Panc1 (cell line): Measurements from ENCODE around the gene SGCG. TPM values are rescaled to one million over a fixed set of nuclear protein-coding genes. Genes with fewer than 3 reads are reported as not detected.

ENCODE experiments used
- ATAC-seq: fragments of 200-7000 bp; cut with Tn5 transposase; 2 replicates; pipeline ENCODE4 v1.9.1; 2020; ENCODE audit warnings: mild to moderate bottlenecking, moderate library complexity
- BruUV-seq: library from RNA; stranded (reverse); fragments of 400-500 nt; replicated peaks from 2 replicates; lab custom pipeline; 2021; lab: Mats Ljungman, UMichigan
- CTCF ChIA-PET: fragments of 300-600 bp; sonication (Branson Sonifier 250); formaldehyde crosslinking; loops from one replicate; lab custom pipeline; 2022; ENCODE audit warnings: antibody characterized with exemption; lab: Charles Lee
- POLR2A ChIA-PET: fragments of 300-600 bp; sonication (Branson Sonifier 250); formaldehyde crosslinking; loops from one replicate; lab custom pipeline; 2022; ENCODE audit warnings: antibody characterized with exemption; lab: Charles Lee
- DNase-seq: peaks from one replicate; pipeline ENCODE4 v3.0.0-alpha.2; 2010; ENCODE audit warnings: low read depth, low spot score
- H3K27ac ChIP-seq: 2 replicates; pipeline ENCODE4 v1.5.1; 2011; ENCODE audit warnings: mild to moderate bottlenecking, low read length, inconsistent platforms
- H3K27me3 ChIP-seq: fragments of 200-500 bp; sonication (Bioruptor generic); 2 replicates; pipeline ENCODE4 v1.6.0; 2014; ENCODE audit warnings: low read length, inconsistent platforms; ENCODE audit not compliant: control insufficient read depth, insufficient read depth
- H3K36me3 ChIP-seq: fragments of 200-500 bp; sonication (Bioruptor generic); 2 replicates; pipeline ENCODE4 v1.5.1; 2014; ENCODE audit warnings: inconsistent platforms, mild to moderate bottlenecking, low read length, moderate library complexity; ENCODE audit not compliant: control insufficient read depth, insufficient read depth
- H3K4me1 ChIP-seq: 2 replicates; pipeline ENCODE4 v1.5.1; 2011; ENCODE audit warnings: inconsistent platforms, mild to moderate bottlenecking, low read length, moderate library complexity; ENCODE audit not compliant: control insufficient read depth, insufficient read depth
- H3K4me3 ChIP-seq, 2 experiments: 2 replicates each; pipeline ENCODE4 v1.5.1; 2011 to 2012; ENCODE audit warnings: low read depth in 2 of 2, low read length in 2 of 2, mild to moderate bottlenecking in 2 of 2, inconsistent platforms in 1 of 2, moderate library complexity in 1 of 2
- H3K9me3 ChIP-seq: fragments of 200-500 bp; sonication (Bioruptor generic); 2 replicates; pipeline ENCODE4 v1.5.1; 2014; ENCODE audit warnings: low read depth, mild to moderate bottlenecking, inconsistent platforms, low read length, moderate library complexity; ENCODE audit not compliant: control insufficient read depth, insufficient read depth
- POLR2AphosphoS5 ChIP-seq: IDR thresholded peaks from 2 replicates; pipeline ENCODE4 v1.6.1; 2012; ENCODE audit warnings: mild to moderate bottlenecking, low read depth, low read length, moderate library complexity
- SIN3A ChIP-seq: IDR thresholded peaks from 2 replicates; pipeline ENCODE4 v1.6.1; 2012; ENCODE audit warnings: low read depth, mild to moderate bottlenecking, low read length, moderate library complexity, borderline replicate concordance; ENCODE audit not compliant: insufficient read depth
- TCF7L2 ChIP-seq: IDR thresholded peaks from 2 replicates; pipeline ENCODE4 v1.6.1; 2011; ENCODE audit warnings: mild to moderate bottlenecking, low read depth, low read length, inconsistent platforms
- in situ Hi-C: cut with HindIII; loops from 2 replicates; pipeline ENCODE4 v1.10.0; 2016; ENCODE audit warnings: low sequenced_read_pairs, low pct_unique_long_range_greater_than_20kb
- intact Hi-C: fragments of 100-400 bp; cut with micrococcal nuclease; formaldehyde crosslinking; loops from one replicate; pipeline ENCODE4 v1.10.0; 2022; ENCODE audit not compliant: unreplicated experiment
- total RNA-seq: library from RNA; stranded (reverse); gene quantifications from one replicate; pipeline ENCODE4 v1.2.1, GENCODE V29; 2021; ENCODE audit not compliant: unreplicated experiment
- TF ChIP-seq, protein P1 (sequence below), 2 experiments: IDR thresholded peaks; 2 replicates each; pipeline ENCODE4 v1.6.1; 2011 to 2012; ENCODE audit warnings: low read depth in 2 of 2, control low read depth in 1 of 2, low read length in 1 of 2, mild to moderate bottlenecking in 1 of 2, moderate library complexity in 1 of 2; ENCODE audit not compliant: insufficient read depth in 1 of 2
- TF ChIP-seq, protein P2 (sequence below): fragments of 450-650 bp; IDR thresholded peaks from 2 replicates; pipeline ENCODE4 v1.5.1; 2017; ENCODE audit warnings: mild to moderate bottlenecking

SGCG gene
- total RNA-seq, 1 experiment from 2014 or later: not detected

DNA sequence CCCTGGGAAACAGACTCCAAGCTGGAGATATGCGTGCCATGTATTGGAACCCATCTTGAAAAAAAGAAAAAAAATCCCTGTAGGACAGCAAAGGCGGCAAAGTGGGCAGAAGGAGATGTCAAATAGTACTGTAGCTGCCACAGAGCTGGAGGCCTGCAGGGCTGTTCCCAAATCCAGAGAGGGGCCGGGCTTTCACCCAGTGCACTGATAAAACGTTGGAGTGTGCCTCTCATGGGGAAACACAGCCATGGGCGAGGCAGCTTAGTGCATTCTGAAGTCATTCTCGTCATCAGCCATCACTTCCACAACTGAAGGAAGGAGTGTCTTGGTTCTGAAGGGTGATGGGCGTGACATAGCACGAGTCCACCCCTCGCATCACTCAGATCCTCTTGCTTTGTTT, 4.8 kb downstream of the SGCG start:
- no peaks in the 10 kb centered on the region for H3K9me3 ChIP-seq
- TF ChIP-seq POLR2AphosphoS5 (no peak), TCF7L2 (no peak), SIN3A (no peak)
- TF ChIP-seq, protein P1, sequence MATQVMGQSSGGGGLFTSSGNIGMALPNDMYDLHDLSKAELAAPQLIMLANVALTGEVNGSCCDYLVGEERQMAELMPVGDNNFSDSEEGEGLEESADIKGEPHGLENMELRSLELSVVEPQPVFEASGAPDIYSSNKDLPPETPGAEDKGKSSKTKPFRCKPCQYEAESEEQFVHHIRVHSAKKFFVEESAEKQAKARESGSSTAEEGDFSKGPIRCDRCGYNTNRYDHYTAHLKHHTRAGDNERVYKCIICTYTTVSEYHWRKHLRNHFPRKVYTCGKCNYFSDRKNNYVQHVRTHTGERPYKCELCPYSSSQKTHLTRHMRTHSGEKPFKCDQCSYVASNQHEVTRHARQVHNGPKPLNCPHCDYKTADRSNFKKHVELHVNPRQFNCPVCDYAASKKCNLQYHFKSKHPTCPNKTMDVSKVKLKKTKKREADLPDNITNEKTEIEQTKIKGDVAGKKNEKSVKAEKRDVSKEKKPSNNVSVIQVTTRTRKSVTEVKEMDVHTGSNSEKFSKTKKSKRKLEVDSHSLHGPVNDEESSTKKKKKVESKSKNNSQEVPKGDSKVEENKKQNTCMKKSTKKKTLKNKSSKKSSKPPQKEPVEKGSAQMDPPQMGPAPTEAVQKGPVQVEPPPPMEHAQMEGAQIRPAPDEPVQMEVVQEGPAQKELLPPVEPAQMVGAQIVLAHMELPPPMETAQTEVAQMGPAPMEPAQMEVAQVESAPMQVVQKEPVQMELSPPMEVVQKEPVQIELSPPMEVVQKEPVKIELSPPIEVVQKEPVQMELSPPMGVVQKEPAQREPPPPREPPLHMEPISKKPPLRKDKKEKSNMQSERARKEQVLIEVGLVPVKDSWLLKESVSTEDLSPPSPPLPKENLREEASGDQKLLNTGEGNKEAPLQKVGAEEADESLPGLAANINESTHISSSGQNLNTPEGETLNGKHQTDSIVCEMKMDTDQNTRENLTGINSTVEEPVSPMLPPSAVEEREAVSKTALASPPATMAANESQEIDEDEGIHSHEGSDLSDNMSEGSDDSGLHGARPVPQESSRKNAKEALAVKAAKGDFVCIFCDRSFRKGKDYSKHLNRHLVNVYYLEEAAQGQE (IDR thresholded peaks at IDR 0.05; ENCODE audit: insufficient read depth in 1 of 2, low read depth in 2 of 2, low read length in 1 of 2): no peak
- TF ChIP-seq, protein P2, sequence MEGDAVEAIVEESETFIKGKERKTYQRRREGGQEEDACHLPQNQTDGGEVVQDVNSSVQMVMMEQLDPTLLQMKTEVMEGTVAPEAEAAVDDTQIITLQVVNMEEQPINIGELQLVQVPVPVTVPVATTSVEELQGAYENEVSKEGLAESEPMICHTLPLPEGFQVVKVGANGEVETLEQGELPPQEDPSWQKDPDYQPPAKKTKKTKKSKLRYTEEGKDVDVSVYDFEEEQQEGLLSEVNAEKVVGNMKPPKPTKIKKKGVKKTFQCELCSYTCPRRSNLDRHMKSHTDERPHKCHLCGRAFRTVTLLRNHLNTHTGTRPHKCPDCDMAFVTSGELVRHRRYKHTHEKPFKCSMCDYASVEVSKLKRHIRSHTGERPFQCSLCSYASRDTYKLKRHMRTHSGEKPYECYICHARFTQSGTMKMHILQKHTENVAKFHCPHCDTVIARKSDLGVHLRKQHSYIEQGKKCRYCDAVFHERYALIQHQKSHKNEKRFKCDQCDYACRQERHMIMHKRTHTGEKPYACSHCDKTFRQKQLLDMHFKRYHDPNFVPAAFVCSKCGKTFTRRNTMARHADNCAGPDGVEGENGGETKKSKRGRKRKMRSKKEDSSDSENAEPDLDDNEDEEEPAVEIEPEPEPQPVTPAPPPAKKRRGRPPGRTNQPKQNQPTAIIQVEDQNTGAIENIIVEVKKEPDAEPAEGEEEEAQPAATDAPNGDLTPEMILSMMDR: no peak
- no peak overlapping the region for H3K27ac ChIP-seq
- H3K4me1 ChIP-seq: no peaks in the 10 kb centered on the region
- no peaks in the 10 kb centered on the region for H3K36me3 ChIP-seq
- ChIA-PET POLR2A (no interaction called here), CTCF (no interaction called here)
- H3K27me3 ChIP-seq: no peaks in the 10 kb centered on the region
- intact Hi-C loops (no loop called here), in situ Hi-C loops (no loop called here)
- ATAC-seq: no peak
- DNase-seq: no peak
- BruUV-seq: no TSS peak
- H3K4me3 ChIP-seq: no peak overlapping the region

DNA sequence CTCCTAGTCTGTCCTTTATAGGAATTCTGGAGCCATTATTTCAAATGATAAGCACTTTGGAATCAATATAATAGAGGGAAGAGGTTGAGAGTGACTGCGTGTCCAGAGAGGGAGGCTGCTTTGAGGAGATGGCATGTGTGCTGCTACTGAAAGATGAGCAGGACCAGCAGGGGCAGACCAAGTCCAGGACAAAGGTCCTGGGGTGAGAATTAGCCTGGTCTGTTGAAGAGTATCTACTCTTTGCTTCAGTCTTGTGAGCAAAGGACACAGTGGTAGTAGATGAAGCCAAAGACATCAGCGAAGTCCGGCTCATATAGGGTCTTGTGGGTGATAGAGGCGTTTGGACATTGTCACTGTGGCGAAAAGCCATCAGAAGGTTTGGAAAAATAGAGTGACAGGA, 21.1 kb downstream of the SGCG start:
- TF ChIP-seq TCF7L2: no peak
- TF ChIP-seq, protein P2: no peak
- no TSS peak for BruUV-seq
- ChIA-PET CTCF (no interaction called here), POLR2A (no interaction called here)
- Histone ChIP-seq H3K27me3 (no peaks in the 10 kb centered on the region), H3K27ac (no peak overlapping the region), H3K9me3 (no peaks in the 10 kb centered on the region), H3K4me1 (no peaks in the 10 kb centered on the region), H3K4me3 (no peak overlapping the region), H3K36me3 (no peaks in the 10 kb centered on the region)
- in situ Hi-C loops (no loop called here), intact Hi-C loops (no loop called here)
- DNase-seq: no peak
- ATAC-seq: no peak
